ENCODE results near the gene CYFIP1. TPM values are rescaled to one million over a fixed set of nuclear protein-coding genes. Genes with fewer than 3 reads are reported as not detected.

CYFIP1 gene
- total and polyA plus RNA-seq, 2 of the 8 experiments (the other 6 are each of a cell fraction or from before 2014, with no cell fraction given), result 38.6 to 81.7 TPM

- no peak overlapping the region for H2BK5ac ChIP-seq (ENCODE audit: low read depth, low read length)
- ChIA-PET CTCF (ENCODE audit: partially characterized antibody) (no interaction called here), POLR2A (ENCODE audit: partially characterized antibody) (interaction anchor here (1.1 kb wide), 1 partner anchor 56 kb away, joined by 3 read pairs; no protein-coding TSS in a partner anchor)
- H2BK20ac ChIP-seq (ENCODE audit: low read length), result no peak overlapping the region
- H3K9ac ChIP-seq (replicated peaks in 1 of 4; ENCODE audit: extremely low read depth in 1 of 4, low read depth in 3 of 4, low read length in 3 of 4), result no peak overlapping the region
- H2AFZ ChIP-seq (ENCODE audit: low read length), result no peak overlapping the region
- H4K5ac ChIP-seq (ENCODE audit: insufficient read length, low read depth, low read length), result no peak overlapping the region
- 93% methylated on average over 12 of the region's 12 CpGs; no CpG with 5 or more reads in 1 of the 2 experiments for WGBS, 2 experiments (ENCODE audit: extremely low coverage in 1 of 2, insufficient coverage in 1 of 2, insufficient read length in 1 of 2, insufficient replicate concordance in 2 of 2, low coverage in 1 of 2, low lambda C conversion rate in 2 of 2, missing lambda C conversion rate in 1 of 2)
- H4K91ac ChIP-seq (replicated peaks; ENCODE audit: insufficient read length, low read length), result no peak overlapping the region
- no peak overlapping the region for H2BK15ac ChIP-seq (ENCODE audit: low read length)
- no peak overlapping the region for H3K4me2 ChIP-seq (ENCODE audit: insufficient read depth in 1 of 2, low read depth in 2 of 2, low read length in 2 of 2)
- H2BK12ac ChIP-seq (ENCODE audit: low read depth, low read length), result no peak overlapping the region
- no peak overlapping the region for H3K18ac ChIP-seq (ENCODE audit: extremely low read depth, low read length)
- no peak overlapping the region for H3K27ac ChIP-seq (ENCODE audit: low read depth, low read length)
- no peak overlapping the region for H3K4me3 ChIP-seq (ENCODE audit: extremely low read depth in 1 of 4, insufficient read depth in 2 of 4, low read depth in 3 of 4, low read length in 4 of 4)
- no peak overlapping the region for H2AK5ac ChIP-seq (ENCODE audit: low read depth, low read length)
- H3K36me3 ChIP-seq (ENCODE audit: control insufficient read depth in 2 of 4, insufficient read depth in 4 of 4, low read length in 3 of 4), result no peaks in the 10 kb centered on the region
- no peaks in the 10 kb centered on the region; the same call in 1 of the 2 replicates for H3K23me2 ChIP-seq (ENCODE audit: low read depth, low read length)
- H4K8ac ChIP-seq (ENCODE audit: extremely low read depth, insufficient read depth, low read length), result no peak overlapping the region
- no peaks in the 10 kb centered on the region for H3K9me3 ChIP-seq (ENCODE audit: insufficient read depth in 2 of 2, low read depth in 1 of 2, low read length in 1 of 2)
- H3K14ac ChIP-seq (ENCODE audit: insufficient read length), result no peak overlapping the region
- DNase-seq (ENCODE audit: low read depth in 1 of 2, low spot score in 2 of 2) (no peak), FAIRE-seq (no peak)
- peaks cover 0 to 5% (median 0%) of the 10 kb centered on the region in 4 experiments; a peak in 1 of 7 replicates for H3K4me1 ChIP-seq (replicated peaks in 1 of 4; ENCODE audit: control insufficient read depth in 3 of 4, insufficient read depth in 4 of 4, low read length in 3 of 4)
- H3K56ac ChIP-seq (replicated peaks; ENCODE audit: insufficient read length, low read depth, low read length), result no peak overlapping the region
- peaks cover 0 to 40% of the 10 kb centered on the region in 2 experiments; a peak in 3 of 4 replicates for H3K79me2 ChIP-seq (ENCODE audit: control insufficient read depth in 1 of 2, insufficient read depth in 2 of 2, low read length in 2 of 2)
- peaks cover 21 to 24% of the 10 kb centered on the region in 2 experiments for H4K20me1 ChIP-seq (replicated peaks in 1 of 2; ENCODE audit: control insufficient read depth in 1 of 2, insufficient read depth in 2 of 2, low read length in 2 of 2)
- H3K4ac ChIP-seq (replicated peaks; ENCODE audit: insufficient read length, low read depth, low read length), result no peak overlapping the region
- no peaks in the 10 kb centered on the region; a peak in 1 of 7 replicates for H3K27me3 ChIP-seq (replicated peaks in 1 of 4; ENCODE audit: control insufficient read depth in 3 of 4, extremely low read depth in 1 of 4, insufficient read depth in 3 of 4, low read length in 3 of 4)
- H3K79me1 ChIP-seq (ENCODE audit: low read depth, low read length), result peaks cover 32% of the 10 kb centered on the region
- no peak overlapping the region for H2BK120ac ChIP-seq (replicated peaks; ENCODE audit: low read depth, low read length)
- H3K23ac ChIP-seq (ENCODE audit: insufficient read length), result no peak overlapping the region
- TF ChIP-seq CTBP2 (IDR thresholded peaks at IDR 0.05; ENCODE audit: borderline replicate concordance, insufficient read depth, insufficient read length, low read length) (no peak), EP300 (IDR thresholded peaks at IDR 0.05; ENCODE audit: borderline replicate concordance in 1 of 2, low read depth in 2 of 2, low read length in 2 of 2) (no peak), SAP30 (IDR thresholded peaks at IDR 0.05; ENCODE audit: insufficient read depth, insufficient replicate concordance, low read length) (no peak), CHD2 (IDR thresholded peaks at IDR 0.05; ENCODE audit: low read length) (no peak), RAD21 (IDR thresholded peaks at IDR 0.05 in 1 of 2, conservative IDR thresholded peaks at IDR 0.05 in 1 of 2; ENCODE audit: low read depth in 2 of 2, low read length in 2 of 2) (no peak), MAX (IDR thresholded peaks at IDR 0.05) (no peak), FOSL1 (IDR thresholded peaks at IDR 0.05; ENCODE audit: insufficient read depth, low read depth, low read length) (no peak), CTCF (IDR thresholded peaks at IDR 0.05; ENCODE audit: control extremely low read depth in 1 of 3, insufficient read depth in 1 of 3, low read depth in 1 of 3, low read length in 3 of 3) (no peak), NRF1 (IDR thresholded peaks at IDR 0.05; ENCODE audit: low read depth, low read length) (no peak), YY1 (IDR thresholded peaks at IDR 0.05; ENCODE audit: low read depth, low read length) (no peak)
Measured at GRCh38 chr15:22962611-22963010, 17.6 kb downstream of the CYFIP1 start.

All from H1 (cell line).